Measurements from ENCODE around the gene SIGLEC8.
"Not testable (repeated sequence)": the region's sequence is repeated elsewhere in the genome, so short reads cannot be mapped to it uniquely, and the experiment has no call there.

The SIGLEC8 gene

DNA sequence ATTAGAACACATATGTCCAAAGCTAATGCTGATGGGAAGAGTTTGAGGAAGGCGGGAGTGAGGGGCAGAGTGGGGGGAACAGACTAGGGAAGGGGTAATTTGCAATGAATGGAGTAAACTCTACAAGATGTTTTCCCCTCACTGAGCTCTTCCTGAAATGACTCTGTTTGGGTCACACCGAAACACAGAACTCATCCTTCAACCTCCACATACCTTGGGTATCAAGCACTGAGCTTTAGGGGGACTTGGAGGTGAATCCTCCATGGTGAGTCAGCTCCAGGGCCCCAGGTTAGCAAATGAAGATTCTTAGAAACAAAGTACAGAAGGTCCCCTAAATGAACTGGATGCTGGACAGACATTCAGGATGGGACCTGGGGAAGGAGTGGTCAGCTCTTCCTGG lies 39.5 kb downstream of the SIGLEC8 start:
- TF ChIP-seq POLR2A (IDR thresholded peaks at IDR 0.05; ENCODE audit: low read depth, low read length), result no peak
- FAIRE-seq (no peak), DNase-seq (ENCODE audit: insufficient read length, low spot score) (no peak)

DNA sequence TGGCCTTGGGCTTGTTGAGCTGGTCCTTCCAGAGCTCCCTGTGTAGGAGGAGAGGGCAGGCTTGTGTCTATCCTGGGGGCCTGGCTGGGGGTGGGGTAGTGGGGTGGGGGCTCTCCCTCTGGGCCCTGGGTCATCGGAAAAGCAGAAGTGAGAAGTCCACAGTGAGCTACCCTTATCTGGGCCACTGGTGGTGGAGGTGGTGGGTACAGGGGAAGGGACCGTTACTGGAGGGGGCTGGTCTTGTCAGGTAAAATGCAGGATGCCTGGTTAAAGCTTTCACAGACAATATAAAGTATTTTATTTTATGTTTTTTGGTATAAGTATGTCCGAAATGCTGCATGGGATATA lies 40.5 kb downstream of the SIGLEC8 start:
- TF ChIP-seq POLR2A (IDR thresholded peaks at IDR 0.05; ENCODE audit: low read depth, low read length), result no peak
- no peak for FAIRE-seq
- DNase-seq (ENCODE audit: insufficient read length, low spot score), result no peak

DNA sequence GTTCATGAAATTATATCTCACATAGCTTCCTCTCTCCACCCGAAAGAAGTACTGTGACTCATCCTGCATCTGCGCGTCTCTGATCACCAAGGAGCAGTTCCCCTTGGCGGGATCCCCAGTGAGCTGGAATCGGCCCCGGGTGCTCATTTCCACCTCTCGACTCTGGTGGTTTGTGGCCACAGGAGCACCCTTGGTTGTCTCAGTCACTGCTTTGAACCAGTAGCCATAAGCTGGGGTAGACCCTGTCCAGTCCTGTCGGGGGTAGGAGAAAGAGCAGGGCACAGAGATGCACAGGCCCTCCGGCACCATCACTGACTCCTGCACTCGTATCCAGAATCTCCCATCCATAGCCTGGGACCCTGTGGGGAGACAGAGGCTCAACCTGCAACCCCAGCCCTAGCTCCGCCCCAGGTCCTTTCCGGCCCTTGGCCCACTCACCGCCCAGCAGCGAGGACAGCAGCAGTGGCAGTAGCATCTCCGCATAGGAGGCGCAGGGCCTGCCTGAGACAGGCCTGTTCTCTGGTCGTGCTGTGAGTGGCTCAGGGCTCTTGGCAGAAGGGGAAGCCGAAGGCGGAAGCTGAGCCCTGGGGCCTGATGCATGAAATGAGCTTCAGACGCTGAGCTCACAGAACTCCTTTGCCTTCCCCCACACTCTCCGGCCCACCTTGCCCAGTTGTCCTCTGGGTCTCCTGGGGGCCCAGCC lies 41.0 kb downstream of the SIGLEC8 start, which contains the start of gene SIGLEC10:
Gene SIGLEC10 (minus strand): TSS at position 536 of the 703 bp plus-strand sequence. CDS start 61 bp downstream, at position 475.
- DNase-seq (ENCODE audit: insufficient read length, low spot score) (peak; percentile 22), FAIRE-seq (no peak)
- no peak for TF ChIP-seq POLR2A (IDR thresholded peaks at IDR 0.05; ENCODE audit: low read depth, low read length)

DNA sequence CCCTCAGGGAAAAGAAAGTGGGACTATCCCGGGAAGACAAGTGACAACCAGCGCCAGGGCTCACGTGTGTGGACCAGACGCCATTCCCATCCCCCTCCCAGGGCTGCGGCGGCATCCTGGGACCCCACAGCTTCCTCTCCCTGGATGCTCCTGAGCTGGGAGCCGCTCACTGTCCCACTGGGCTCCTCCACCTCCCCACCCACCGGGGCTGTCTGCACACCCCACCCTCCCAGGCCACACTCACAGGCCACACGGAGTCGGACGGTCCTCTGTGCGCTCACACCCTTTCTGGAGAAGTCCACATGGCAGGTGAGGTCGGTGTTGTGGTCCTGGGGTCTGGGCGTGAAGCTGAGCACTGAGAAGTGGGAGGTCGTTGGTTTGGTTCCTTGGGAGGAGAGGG lies 41.8 kb downstream of the SIGLEC8 start:
- not testable (repeated sequence) for FAIRE-seq; DNase-seq (ENCODE audit: insufficient read length, low spot score)

DNA sequence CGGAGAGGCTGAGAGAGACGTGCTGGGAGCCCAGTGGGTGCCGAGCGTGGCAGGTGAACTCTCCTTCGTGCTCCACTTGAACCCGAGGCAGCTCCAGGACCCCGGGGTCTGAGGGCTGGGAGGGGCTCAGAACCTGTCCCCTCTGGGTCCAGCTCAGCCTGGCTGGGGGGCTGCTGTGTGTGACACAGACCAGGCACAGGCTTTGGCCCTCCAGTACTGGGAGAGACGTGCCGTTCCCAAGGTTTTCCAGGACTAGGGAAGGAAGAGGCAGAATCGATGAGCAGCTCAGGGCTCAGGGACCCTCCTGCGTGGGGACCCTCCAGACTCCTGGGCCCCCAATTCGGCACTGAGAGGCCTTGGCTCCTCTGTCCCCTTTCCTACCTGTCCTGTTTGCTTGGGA lies 43.1 kb downstream of the SIGLEC8 start:
- FAIRE-seq (no peak), DNase-seq (ENCODE audit: insufficient read length, low spot score) (no peak)
- TF ChIP-seq POLR2A (IDR thresholded peaks at IDR 0.05; ENCODE audit: low read depth, low read length), result no peak

DNA sequence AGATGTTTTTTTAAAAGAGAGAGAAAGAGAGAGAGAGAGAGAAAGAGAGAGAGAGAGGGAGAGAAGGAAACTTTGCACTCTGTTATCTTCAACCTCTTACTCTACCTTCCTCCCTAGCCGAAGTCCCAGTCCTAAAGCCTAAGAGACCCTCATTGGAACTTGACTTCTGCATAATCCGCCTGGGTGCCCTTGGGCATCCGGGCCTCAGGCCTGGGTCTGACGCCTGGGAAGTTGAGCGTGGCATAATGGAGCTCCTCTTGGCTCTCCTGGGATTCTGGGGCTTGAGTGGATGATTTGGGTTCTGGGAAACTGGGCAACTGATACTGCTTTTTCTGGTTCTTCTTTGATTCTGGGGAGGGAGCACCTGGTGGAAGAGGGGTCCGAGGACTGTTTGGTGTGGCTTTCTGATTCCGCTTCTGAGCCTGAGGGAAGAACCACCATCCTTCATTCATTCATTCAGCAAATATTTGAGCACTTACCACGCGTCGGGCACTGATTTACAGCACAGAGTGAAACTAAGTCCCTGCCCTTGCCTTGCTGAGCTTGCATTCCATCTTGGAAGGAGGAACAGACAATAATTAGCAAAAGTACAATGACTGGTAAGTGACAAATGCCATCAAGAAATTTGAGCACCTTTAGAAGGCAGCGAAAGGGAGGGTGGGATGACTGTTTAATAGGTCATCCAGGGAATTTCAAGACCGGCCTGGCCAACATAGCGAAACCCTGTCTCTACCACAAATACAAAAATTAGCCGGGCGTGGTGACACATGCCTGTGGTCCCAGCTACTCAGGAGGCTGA lies 47.1 kb downstream of the SIGLEC8 start:
- FAIRE-seq, result no peak
- DNase-seq (ENCODE audit: insufficient read length, low spot score), result no peak
- no peak for TF ChIP-seq POLR2A (IDR thresholded peaks at IDR 0.05; ENCODE audit: low read depth, low read length)

DNA sequence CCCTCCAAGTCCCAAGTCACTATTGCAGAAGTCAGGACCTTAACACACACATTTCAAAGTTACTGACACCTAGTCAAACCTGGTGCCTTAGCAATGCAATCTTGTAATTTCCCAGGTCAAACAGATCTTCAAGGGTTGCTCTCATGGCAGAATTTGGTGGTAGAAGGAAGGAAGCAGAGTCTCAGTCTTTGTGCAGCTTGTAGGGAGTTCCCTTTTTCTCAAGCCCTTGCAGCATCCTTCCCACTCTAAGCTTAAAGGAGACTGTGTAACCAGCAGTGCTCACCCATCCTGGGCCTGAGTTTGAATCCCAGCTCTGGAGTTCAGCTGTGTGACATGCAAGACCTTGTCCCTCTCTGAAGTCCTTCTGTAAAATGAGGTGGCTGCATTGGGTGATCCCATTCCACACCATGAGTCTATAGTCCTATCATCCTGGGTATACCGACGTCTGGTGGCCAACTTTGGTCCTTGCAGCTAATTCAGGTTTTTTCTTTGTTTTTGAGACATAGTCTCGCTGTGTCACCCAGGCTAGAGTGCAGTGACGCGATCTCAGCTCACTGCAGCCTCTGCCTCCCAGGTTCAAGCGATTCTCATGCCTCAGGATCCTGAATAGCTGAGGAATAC lies 50.6 kb downstream of the SIGLEC8 start:
- peak; percentile 17 for DNase-seq (ENCODE audit: insufficient read length, low spot score)
- no peak for TF ChIP-seq POLR2A (IDR thresholded peaks at IDR 0.05; ENCODE audit: low read depth, low read length)
- FAIRE-seq, result no peak

DNA sequence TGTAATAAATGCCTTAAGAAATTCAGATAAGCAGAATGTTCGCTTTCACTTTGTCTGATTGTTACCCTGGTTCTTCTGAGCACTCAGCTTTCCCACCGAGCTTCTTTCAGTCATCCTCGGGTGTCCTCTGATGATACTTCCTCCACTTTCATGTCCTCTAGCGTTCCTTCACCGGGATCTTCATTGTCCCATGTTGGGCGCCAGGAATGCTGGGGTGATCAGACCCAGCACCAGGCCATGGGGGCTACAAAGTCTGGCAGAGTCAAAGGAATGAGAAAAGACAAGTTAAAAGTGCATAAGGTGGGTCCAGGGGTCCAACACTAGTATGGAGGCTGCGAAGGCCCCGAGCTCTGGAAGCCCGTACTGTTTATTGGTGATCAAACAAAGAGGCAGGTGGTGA lies 56.1 kb downstream of the SIGLEC8 start:
- no peak for FAIRE-seq
- no peak for TF ChIP-seq POLR2A (IDR thresholded peaks at IDR 0.05; ENCODE audit: low read depth, low read length)
- DNase-seq (ENCODE audit: insufficient read length, low spot score), result no peak
